Stimulated activated naive CD8-positive, alpha-beta T cell treated with anti-CD3 and anti-CD28 coated beads, Interleukin-15, Interleukin-2, amounts not matched to agents 100 U/mL and 50 U/mL, for 24 hours (primary cell): ENCODE measurements around the gene TSPAN16.
"Not testable (repeated sequence)": the region's sequence is repeated elsewhere in the genome, so short reads cannot be mapped to it uniquely, and the experiment has no call there.

ENCODE experiments used
- ATAC-seq: fragments of 150-1000 bp; cut with Tn5 transposase; one replicate; pipeline ENCODE4 v1.10.0; 2021
- DNase-seq: peaks from one replicate; pipeline ENCODE4 v3.0.0; 2021

Gene TSPAN16

GRCh38 chr19:11345122-11345803 lies 49.3 kb downstream of the TSPAN16 start:
- no peak for ATAC-seq

GRCh38 chr19:11346104-11346940 lies 50.4 kb downstream of the TSPAN16 start, which contains the start of the genes CCDC159 and TMEM205:
CCDC159 (plus strand) TSS chr19:11346519; CDS start chr19:11346607, 88 bp downstream.
TMEM205 (minus strand) TSS chr19:11346268; CDS start chr19:11345619, 649 bp downstream.
- peak; percentile 98 for ATAC-seq
- DNase-seq: peak; percentile 97

More at GRCh38 chr19:11345122-11345803, 49.3 kb downstream of the TSPAN16 start:
- no peak for DNase-seq

- ATAC-seq (no peak), DNase-seq (no peak)
These were observed 51.6 kb downstream of the TSPAN16 start for GRCh38 chr19:11347546-11348039.

- DNase-seq (no peak), ATAC-seq (no peak)
These were observed 53.2 kb downstream of the TSPAN16 start for GRCh38 chr19:11349171-11349570.

GRCh38 chr19:11354102-11354501 lies 58.1 kb downstream of the TSPAN16 start:
- ATAC-seq, DNase-seq: not testable (repeated sequence)

GRCh38 chr19:11355160-11356073 lies 59.5 kb downstream of the TSPAN16 start, which contains the start of gene PLPPR2:
PLPPR2 (plus strand) TSS chr19:11355432; CDS start chr19:11357674, 2,242 bp downstream.
- DNase-seq (peak; percentile 87), ATAC-seq (peak; percentile 77)

- DNase-seq (no peak), ATAC-seq (no peak)
These were observed 60.1 kb downstream of the TSPAN16 start for GRCh38 chr19:11356074-11356397.

GRCh38 chr19:11356676-11357550 lies 61.0 kb downstream of the TSPAN16 start:
- DNase-seq (no peak), ATAC-seq (no peak)

- DNase-seq: no peak
- no peak for ATAC-seq
These were observed 63.5 kb downstream of the TSPAN16 start for GRCh38 chr19:11359421-11359820.

- ATAC-seq (peak; percentile 24), DNase-seq (no peak)
These were observed 65.2 kb downstream of the TSPAN16 start for GRCh38 chr19:11361037-11361770.

GRCh38 chr19:11361771-11362731 lies 66.1 kb downstream of the TSPAN16 start:
- no peak for ATAC-seq
- no peak for DNase-seq

- ATAC-seq (no peak), DNase-seq (no peak)
These were observed 67.9 kb downstream of the TSPAN16 start for GRCh38 chr19:11363881-11364280.

- no peak for ATAC-seq
- no peak for DNase-seq
These were observed 68.4 kb downstream of the TSPAN16 start for GRCh38 chr19:11364296-11364904.

GRCh38 chr19:11364935-11365334 lies 69.0 kb downstream of the TSPAN16 start:
- no peak for DNase-seq
- ATAC-seq: no peak
